ENCODE measurements around the gene HTR1D. TPM values are rescaled to one million over a fixed set of nuclear protein-coding genes. Genes with fewer than 3 reads are reported as not detected.

Gene HTR1D
- total RNA-seq, 1 donor from 2014 or later: 0.08 TPM

DNA sequence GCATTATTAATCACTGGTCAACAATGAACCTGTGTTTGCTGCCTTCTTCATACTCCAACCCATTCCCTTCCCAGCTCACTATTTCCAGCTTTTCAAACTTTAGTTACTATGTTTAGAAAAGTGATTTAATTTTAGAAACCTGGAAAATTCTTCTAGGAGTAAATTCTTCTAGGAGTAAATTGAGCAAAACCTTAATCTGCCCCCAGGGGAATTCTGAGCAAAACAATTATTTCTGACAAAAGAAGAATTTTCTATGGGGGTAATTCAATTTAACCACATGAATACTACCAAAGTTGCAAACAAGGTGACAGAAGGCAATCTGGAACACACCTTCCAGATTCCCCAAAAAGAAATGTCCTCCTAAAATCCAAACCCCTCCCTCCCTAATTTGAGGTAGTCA, 50.4 kb downstream of the HTR1D start:
- Histone ChIP-seq H3K27me3 (ENCODE audit: low read depth) (no peaks in the 10 kb centered on the region), H3K36me3 (no peaks in the 10 kb centered on the region), H3K4me3 (peak overlapping the region; percentile 96), H3K27ac (replicated peaks) (peak overlapping the region; percentile 96), H3K4me1 (peaks cover 78% of the 10 kb centered on the region), H3K9me3 (replicated peaks) (no peaks in the 10 kb centered on the region)
- intact Hi-C loops (cut with micrococcal nuclease): no loop called here
- no peak for TF ChIP-seq CTCF (IDR thresholded peaks at IDR 0.05; ENCODE audit: borderline replicate concordance)
- no peak for DNase-seq

DNA sequence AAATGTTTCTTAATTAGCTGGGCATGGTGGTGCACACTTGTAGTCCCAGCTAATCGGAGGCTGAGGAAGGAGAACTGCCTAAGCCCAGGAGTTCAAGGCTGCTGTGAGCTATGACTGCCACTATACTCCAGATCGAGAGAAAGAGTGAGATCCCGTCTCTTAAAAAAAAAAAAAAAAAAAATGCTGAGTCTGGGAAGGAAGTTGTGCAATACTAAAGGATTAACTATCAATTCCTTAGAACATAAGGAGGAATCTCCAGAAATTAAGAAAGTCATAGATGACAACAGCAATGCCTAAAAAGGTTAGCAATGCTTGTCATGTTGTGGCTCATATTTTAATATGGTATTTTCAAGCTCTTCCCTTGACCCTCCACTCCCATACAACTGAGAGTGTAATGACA, 53.9 kb downstream of the HTR1D start:
- no peak for DNase-seq
- Histone ChIP-seq H3K27me3 (ENCODE audit: low read depth) (no peaks in the 10 kb centered on the region), H3K36me3 (no peaks in the 10 kb centered on the region), H3K9me3 (replicated peaks) (no peaks in the 10 kb centered on the region), H3K4me3 (no peak overlapping the region), H3K4me1 (peaks cover 88% of the 10 kb centered on the region), H3K27ac (replicated peaks) (no peak overlapping the region)
- intact Hi-C loops (cut with micrococcal nuclease): no loop called here
- no peak for TF ChIP-seq CTCF (IDR thresholded peaks at IDR 0.05; ENCODE audit: borderline replicate concordance)

DNA sequence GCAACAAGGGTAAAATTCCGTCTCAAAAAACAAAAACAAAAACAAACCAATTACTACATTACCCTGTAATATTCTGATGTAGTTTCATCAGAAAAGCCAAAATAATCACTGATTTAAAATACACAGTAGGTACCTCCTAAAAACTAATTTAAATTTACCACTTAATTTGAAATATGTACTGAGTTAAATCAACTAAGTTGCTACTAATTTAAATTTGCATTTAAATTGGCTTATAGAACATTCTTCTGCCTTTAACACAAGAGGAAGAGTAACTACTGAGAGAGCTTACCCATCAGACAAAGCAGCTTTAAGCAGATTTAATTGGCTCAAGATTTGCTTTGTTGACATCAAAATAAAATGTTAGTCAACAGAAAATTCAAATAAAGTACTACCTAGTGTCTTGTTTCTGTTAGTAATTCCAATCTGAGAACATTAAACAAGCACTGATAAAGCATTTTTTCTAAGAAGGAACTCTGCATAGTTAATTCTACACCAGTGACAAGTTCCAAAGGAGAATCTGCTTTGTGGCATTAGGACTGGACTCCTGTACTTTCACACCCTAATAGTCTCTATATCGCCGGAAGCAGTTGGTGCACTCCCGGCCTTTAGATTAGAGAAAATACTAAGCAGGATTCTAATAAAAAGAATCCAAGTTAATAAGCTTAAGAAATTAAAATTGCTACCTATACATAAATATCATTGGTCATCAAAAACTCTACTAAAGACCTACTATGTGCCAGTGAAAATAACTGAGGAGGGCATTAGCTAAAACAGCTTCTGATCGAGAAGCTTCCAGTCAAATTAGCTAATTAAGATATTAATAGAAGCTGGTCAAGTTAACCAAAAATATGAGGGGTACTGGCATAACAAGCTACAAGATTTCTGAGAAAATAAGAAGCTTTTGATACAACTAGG, 57.1 kb downstream of the HTR1D start:
- TF ChIP-seq CTCF (IDR thresholded peaks at IDR 0.05; ENCODE audit: borderline replicate concordance): no peak
- Histone ChIP-seq H3K36me3 (no peaks in the 10 kb centered on the region), H3K27me3 (ENCODE audit: low read depth) (no peaks in the 10 kb centered on the region), H3K27ac (replicated peaks) (no peak overlapping the region), H3K4me1 (peaks cover 88% of the 10 kb centered on the region), H3K9me3 (replicated peaks) (no peaks in the 10 kb centered on the region), H3K4me3 (no peak overlapping the region)
- no peak for DNase-seq
- intact Hi-C loops (cut with micrococcal nuclease): no loop called here

- no peaks in the 10 kb centered on the region for H3K36me3 ChIP-seq
- DNase-seq: no peak
- H3K9me3 ChIP-seq (replicated peaks): no peaks in the 10 kb centered on the region
- no peak for TF ChIP-seq CTCF (IDR thresholded peaks at IDR 0.05; ENCODE audit: borderline replicate concordance)
- peaks cover 72% of the 10 kb centered on the region for H3K4me1 ChIP-seq
- H3K4me3 ChIP-seq: no peak overlapping the region
- intact Hi-C loops (cut with micrococcal nuclease): no loop called here
- H3K27ac ChIP-seq (replicated peaks): no peak overlapping the region
- no peaks in the 10 kb centered on the region for H3K27me3 ChIP-seq (ENCODE audit: low read depth)
Measured at GRCh38 chr1:23156940-23157339, 60.4 kb downstream of the HTR1D start.

DNA sequence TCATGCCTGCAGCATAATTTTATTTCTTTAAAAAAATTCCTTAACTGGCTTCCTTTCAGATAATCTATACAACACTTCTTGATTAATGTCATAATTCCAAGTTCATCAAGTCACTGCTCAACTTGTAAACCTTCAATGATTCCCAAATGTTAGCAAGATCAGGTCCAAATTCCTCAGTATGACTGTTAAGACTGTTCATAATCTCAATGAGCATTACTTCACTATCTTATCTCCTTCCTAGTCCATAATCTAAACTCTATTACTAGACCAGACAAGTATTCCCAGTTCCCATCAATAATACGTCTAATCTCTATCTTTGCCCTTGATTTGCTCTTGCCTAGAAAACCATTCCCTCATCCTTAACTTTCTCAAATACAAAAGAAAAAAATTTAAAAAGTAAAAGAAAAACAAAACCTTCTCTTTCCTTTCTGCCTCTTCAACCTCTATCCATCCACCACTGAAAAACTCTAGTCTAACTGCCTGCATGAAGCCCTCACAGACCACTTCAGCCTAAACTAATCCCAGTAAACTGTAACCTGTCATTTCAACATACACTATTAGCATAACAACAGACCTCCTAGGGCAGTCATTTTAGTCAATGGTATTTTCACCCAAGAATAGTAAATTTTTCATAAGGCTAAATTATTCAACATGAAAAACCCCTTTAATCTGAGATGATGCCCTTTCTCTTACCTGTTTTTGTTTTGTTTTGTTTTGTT, 64.2 kb downstream of the HTR1D start:
- Histone ChIP-seq H3K27ac (replicated peaks) (no peak overlapping the region), H3K27me3 (ENCODE audit: low read depth) (no peaks in the 10 kb centered on the region), H3K4me1 (peaks cover 67% of the 10 kb centered on the region), H3K36me3 (no peaks in the 10 kb centered on the region), H3K9me3 (replicated peaks) (no peaks in the 10 kb centered on the region), H3K4me3 (no peak overlapping the region)
- DNase-seq: no peak
- intact Hi-C loops (cut with micrococcal nuclease): no loop called here
- no peak for TF ChIP-seq CTCF (IDR thresholded peaks at IDR 0.05; ENCODE audit: borderline replicate concordance)
